ENCODE measurements around the gene ARMC12.
"Not testable (repeated sequence)": the region's sequence is repeated elsewhere in the genome, so short reads cannot be mapped to it uniquely, and the experiment has no call there.

Gene ARMC12

DNA sequence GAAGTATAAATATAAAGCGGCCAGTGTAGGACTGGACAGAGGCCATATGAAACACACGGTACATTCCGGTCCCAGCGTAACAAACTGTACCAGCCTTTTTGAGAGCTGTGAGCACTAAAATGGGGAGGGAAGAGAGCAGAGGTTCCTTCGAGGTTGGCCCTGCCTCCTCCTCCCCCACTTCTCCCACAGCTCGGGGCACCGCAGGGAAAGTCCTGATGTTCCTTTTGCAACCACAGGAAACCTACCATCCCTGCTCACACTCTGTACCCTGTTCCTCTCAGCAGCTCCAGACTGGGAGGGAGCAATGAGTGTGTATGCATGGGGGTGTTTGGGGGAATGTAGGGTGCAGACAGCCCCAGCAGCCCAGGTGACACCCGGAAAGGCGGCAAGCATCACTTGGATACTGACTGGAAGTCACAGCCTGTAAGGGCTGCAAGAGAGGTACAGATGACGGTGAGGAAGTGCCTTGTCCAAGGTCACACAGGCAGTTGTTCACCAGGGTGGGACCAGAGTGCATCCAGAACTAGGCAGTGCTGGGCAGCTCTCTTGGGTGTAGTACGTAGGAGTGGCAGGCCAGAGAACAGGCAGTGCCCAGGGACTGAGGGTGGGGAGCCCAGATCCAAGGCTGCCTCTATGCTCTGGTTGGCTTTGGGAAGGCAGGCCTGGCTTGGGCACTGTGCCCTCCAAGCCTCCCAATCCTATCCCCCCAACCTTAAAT is 11.0 kb upstream of the ARMC12 start:
- peak overlapping the region; percentile 51 for H3K27ac Mint-ChIP-seq
- H3K9me3 Mint-ChIP-seq = no peaks in the 10 kb centered on the region
- H3K4me3 Mint-ChIP-seq = peak overlapping the region; percentile 40
- H3K4me1 Mint-ChIP-seq (ENCODE audit: low read depth) = peaks cover 73% of the 10 kb centered on the region
- H3K36me3 Mint-ChIP-seq (ENCODE audit: low read depth) = no peaks in the 10 kb centered on the region
- H3K27me3 Mint-ChIP-seq = no peaks in the 10 kb centered on the region

DNA sequence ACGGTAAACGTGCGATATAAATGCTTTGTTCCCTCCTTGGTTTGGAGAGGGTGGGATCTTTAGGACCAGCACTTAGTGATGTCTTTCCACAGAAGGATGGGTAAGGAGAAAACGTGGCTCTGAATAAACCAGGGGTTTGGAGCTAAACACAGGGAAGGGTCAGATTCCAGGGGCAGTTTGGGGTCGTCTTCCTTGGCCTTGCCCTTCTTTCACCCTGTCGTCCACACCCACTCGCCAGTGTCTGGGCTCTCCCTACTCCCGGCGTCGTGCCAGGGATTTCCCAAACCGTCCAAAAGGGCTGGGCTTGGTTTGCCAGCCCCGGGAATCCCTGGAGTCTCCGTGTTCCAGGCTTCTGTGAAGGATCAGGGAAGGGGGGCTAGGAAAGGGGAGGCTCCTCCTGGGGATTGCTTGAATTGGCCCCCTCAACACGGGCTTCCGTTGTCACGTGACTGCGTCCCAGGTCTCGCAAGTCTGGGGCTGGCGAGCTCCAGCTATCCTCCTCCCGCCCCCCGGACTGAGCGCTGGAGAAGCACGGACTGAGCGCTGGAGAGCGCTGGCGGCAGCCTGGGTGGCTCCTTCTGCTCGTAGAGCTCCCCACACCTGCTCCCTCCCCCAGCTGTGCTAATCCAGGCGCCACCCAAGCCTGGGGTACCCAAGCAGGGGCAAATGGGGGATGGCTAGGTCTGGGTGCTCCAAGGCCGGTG is 9.4 kb upstream of the ARMC12 start:
- H3K9me3 Mint-ChIP-seq = no peaks in the 10 kb centered on the region
- H3K4me1 Mint-ChIP-seq (ENCODE audit: low read depth) = peaks cover 72% of the 10 kb centered on the region
- no peaks in the 10 kb centered on the region for H3K36me3 Mint-ChIP-seq (ENCODE audit: low read depth)
- H3K4me3 Mint-ChIP-seq = peak overlapping the region; percentile 70
- peak overlapping the region; percentile 86 for H3K27ac Mint-ChIP-seq
- no peaks in the 10 kb centered on the region for H3K27me3 Mint-ChIP-seq

- Mint-ChIP-seq H3K36me3 (ENCODE audit: low read depth) (no peaks in the 10 kb centered on the region), H3K9me3 (no peaks in the 10 kb centered on the region), H3K4me3 (peak overlapping the region; percentile 72), H3K27me3 (no peaks in the 10 kb centered on the region), H3K27ac (peak overlapping the region; percentile 91), H3K4me1 (ENCODE audit: low read depth) (peaks cover 79% of the 10 kb centered on the region)
Measured at GRCh38 chr6:35727935-35728682, 8.7 kb upstream of the ARMC12 start.

DNA sequence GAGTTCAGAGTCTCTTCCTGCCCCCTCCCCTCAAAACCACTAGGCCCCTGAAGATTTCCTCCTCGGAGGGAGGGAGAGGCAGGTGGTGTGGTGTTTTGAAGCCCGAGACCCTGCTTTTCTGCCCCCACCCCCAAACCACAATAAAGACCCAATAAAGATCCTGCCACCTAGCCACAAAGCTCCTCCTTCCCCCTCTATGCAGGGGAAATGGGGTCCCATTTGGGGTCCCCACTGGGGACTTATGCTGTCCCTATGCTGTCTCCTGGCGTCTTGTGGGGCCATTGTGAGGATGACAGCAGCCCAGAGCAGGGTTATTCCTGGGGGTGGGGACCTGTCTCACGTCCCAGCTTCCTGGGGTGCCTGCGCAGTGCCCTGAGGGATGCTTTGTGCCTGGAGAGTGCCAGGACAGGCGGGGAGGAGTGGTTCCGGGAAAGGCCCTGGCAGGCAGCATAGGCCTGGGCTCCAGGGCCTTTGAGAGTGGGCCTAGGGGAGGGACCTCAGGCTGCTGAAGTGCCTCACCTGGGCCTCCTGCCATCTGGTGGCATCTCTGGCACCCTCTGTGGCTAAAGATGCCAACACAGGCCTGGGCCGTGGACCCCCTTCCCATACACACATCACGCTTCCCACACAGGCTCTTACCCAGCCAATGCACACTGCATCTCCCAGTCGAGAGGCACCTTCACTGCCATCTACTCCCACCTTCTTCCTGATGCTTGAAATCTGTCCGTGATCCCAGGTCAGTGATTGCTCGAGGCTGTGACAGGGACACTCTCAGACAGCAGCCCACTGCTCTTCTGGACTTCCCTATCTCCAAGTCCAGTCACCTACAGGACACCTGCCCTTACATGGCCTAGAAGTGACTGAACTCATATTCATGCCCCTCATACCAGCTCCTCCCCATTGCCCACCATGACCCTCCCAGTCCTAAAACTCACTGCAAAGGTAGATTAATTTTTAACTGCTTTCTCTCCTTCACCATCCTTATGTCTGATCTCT is 7.9 kb upstream of the ARMC12 start:
- Mint-ChIP-seq H3K36me3 (ENCODE audit: low read depth) (no peaks in the 10 kb centered on the region), H3K27ac (peak overlapping the region; percentile 91), H3K4me3 (peak overlapping the region; percentile 72), H3K27me3 (no peaks in the 10 kb centered on the region), H3K4me1 (ENCODE audit: low read depth) (peaks cover 85% of the 10 kb centered on the region), H3K9me3 (no peaks in the 10 kb centered on the region)

GRCh38 chr6:35729722-35730121 is 7.1 kb upstream of the ARMC12 start:
- Mint-ChIP-seq H3K36me3 (ENCODE audit: low read depth) (no peaks in the 10 kb centered on the region), H3K27ac (peak overlapping the region; percentile 68), H3K9me3 (no peaks in the 10 kb centered on the region), H3K4me3 (peak overlapping the region; percentile 2), H3K27me3 (no peaks in the 10 kb centered on the region), H3K4me1 (ENCODE audit: low read depth) (peaks cover 82% of the 10 kb centered on the region)

DNA sequence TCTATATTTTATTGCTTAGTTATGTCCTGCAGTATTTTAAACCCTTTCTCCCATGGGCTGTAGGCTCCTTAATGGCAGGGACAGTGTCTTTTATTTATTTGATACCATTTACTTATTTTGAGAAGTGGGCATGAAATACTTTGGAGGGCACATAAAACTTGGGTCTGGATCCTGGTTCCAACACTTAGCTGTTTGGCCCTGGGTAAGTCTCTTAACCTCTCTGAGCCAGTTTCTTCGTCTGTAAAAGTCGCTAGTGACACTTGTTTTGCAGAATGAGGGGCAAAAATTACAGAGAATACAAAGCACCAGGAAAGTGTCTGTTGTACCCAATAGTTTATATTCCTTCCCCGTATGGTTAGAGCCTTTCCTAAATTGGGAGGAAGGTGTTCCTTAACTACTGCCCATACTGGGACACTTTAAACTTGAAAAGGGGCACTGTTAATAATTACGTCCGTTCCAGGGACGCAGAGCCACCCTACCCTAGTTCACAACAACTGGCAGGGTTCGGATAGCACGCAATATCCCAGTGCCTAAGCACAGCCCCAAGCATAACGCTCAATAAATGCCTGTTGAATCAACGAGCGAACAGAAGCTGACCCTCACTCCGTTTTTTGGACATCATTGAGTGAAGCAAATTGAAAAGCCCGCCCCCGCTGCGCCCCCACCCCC is 6.0 kb upstream of the ARMC12 start:
- H3K4me3 Mint-ChIP-seq = peak overlapping the region; percentile 78
- H3K9me3 Mint-ChIP-seq = no peaks in the 10 kb centered on the region
- H3K27me3 Mint-ChIP-seq = no peaks in the 10 kb centered on the region
- peak overlapping the region; percentile 49 for H3K27ac Mint-ChIP-seq
- H3K36me3 Mint-ChIP-seq (ENCODE audit: low read depth) = no peaks in the 10 kb centered on the region
- H3K4me1 Mint-ChIP-seq (ENCODE audit: low read depth) = peaks cover 81% of the 10 kb centered on the region

DNA sequence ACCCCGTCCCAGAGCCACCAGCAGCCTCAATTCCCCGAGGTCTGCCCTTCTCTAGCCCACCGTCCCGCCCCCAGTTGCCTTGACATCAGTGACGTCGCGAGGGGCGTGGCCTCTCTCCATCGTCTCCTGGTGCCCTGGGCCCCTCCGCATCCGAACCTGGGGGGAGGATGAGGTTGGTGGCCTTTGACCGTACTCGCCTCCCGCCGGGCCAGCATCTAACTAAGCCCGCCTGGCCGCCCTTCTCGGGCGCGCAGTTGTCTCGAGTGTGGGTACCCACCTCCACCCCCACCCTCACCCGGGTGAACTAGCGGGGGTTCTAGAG is 5.5 kb upstream of the ARMC12 start:
- Mint-ChIP-seq H3K36me3 (ENCODE audit: low read depth) (no peaks in the 10 kb centered on the region), H3K9me3 (no peaks in the 10 kb centered on the region), H3K27me3 (no peaks in the 10 kb centered on the region), H3K4me1 (ENCODE audit: low read depth) (peaks cover 81% of the 10 kb centered on the region), H3K4me3 (peak overlapping the region; percentile 78), H3K27ac (peak overlapping the region; percentile 91)

GRCh38 chr6:35731736-35732532 is 4.9 kb upstream of the ARMC12 start:
- H3K27me3 Mint-ChIP-seq = no peaks in the 10 kb centered on the region
- H3K36me3 Mint-ChIP-seq (ENCODE audit: low read depth) = no peaks in the 10 kb centered on the region
- peak overlapping the region; percentile 78 for H3K4me3 Mint-ChIP-seq
- no peaks in the 10 kb centered on the region for H3K9me3 Mint-ChIP-seq
- peak overlapping the region; percentile 91 for H3K27ac Mint-ChIP-seq
- H3K4me1 Mint-ChIP-seq (ENCODE audit: low read depth) = peaks cover 78% of the 10 kb centered on the region

GRCh38 chr6:35733633-35734032 is 3.2 kb upstream of the ARMC12 start:
- Mint-ChIP-seq H3K4me1 (ENCODE audit: low read depth) (peaks cover 71% of the 10 kb centered on the region), H3K36me3 (ENCODE audit: low read depth) (no peaks in the 10 kb centered on the region), H3K27ac (no peak overlapping the region), H3K27me3 (no peaks in the 10 kb centered on the region), H3K9me3 (no peaks in the 10 kb centered on the region), H3K4me3 (no peak overlapping the region)

- H3K27ac Mint-ChIP-seq; H3K36me3 Mint-ChIP-seq (ENCODE audit: low read depth); H3K27me3 Mint-ChIP-seq; H3K4me3 Mint-ChIP-seq; H3K9me3 Mint-ChIP-seq: not testable (repeated sequence)
- peaks cover 64% of the 10 kb centered on the region for H3K4me1 Mint-ChIP-seq (ENCODE audit: low read depth)
Measured at GRCh38 chr6:35734319-35734718, 2.5 kb upstream of the ARMC12 start.

- no peaks in the 10 kb centered on the region for H3K9me3 Mint-ChIP-seq
- no peaks in the 10 kb centered on the region for H3K27me3 Mint-ChIP-seq
- no peaks in the 10 kb centered on the region for H3K36me3 Mint-ChIP-seq (ENCODE audit: low read depth)
- no peak overlapping the region for H3K27ac Mint-ChIP-seq
- H3K4me3 Mint-ChIP-seq = no peak overlapping the region
- H3K4me1 Mint-ChIP-seq (ENCODE audit: low read depth) = peaks cover 54% of the 10 kb centered on the region
Measured at GRCh38 chr6:35735452-35735851, 1.4 kb upstream of the ARMC12 start.

DNA sequence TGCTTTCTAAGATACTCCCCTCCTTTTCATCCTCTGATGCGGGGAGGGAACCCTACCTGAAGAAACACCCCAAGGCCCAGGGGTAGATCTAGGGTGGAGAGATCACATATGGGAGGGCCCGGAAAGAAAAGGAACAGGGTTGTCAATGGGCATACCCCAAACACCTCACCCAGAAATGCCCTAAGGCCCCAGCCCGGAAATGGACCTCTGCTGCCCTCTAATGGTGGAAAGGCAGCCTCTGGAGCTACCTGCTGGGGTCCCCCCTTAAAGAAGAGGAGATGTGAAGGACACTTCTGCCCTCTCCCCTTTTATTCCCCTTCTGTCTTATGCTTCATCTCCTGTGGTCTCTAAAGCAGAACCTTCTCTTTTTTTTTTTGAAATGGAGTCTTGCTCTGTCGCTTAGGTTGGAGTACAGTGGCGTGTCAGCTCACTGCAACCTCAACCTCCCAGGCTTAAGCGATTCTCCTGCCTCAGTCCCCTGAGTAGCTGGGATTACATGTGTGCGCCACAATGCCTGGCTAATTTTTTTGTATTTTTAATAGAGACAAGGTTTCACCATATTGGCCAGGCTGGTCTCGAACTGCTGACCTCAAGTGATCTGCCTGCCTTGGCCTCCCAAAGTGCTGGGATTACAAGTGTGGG is 458 bp upstream of the ARMC12 start:
- H3K36me3 Mint-ChIP-seq (ENCODE audit: low read depth) = no peaks in the 10 kb centered on the region
- no peaks in the 10 kb centered on the region for H3K27me3 Mint-ChIP-seq
- no peaks in the 10 kb centered on the region for H3K9me3 Mint-ChIP-seq
- H3K27ac Mint-ChIP-seq = no peak overlapping the region
- H3K4me3 Mint-ChIP-seq = no peak overlapping the region
- peaks cover 47% of the 10 kb centered on the region for H3K4me1 Mint-ChIP-seq (ENCODE audit: low read depth)
